Stimulated activated CD4-positive, alpha-beta T cell treated with anti-CD3 and anti-CD28 coated beads, Interleukin-15, amount 100 ng/mL, for 1 hour (primary cell): ENCODE measurements around the gene HSH2D.
"Not testable (repeated sequence)": the region's sequence is repeated elsewhere in the genome, so short reads cannot be mapped to it uniquely, and the experiment has no call there.

ENCODE experiments used
- DNase-seq, 2 donors: peaks; one replicate each; pipeline ENCODE4 v3.0.0-alpha.2; 2020; ENCODE audit warnings: low read depth in 1 of 2, low spot score in 1 of 2

The HSH2D gene

GRCh38 chr19:16119075-16119857 lies 24.2 kb upstream of the HSH2D start:
- not testable (repeated sequence) for DNase-seq

- DNase-seq: no peak
Observed at GRCh38 chr19:16121141-16121540, 22.3 kb upstream of the HSH2D start.

GRCh38 chr19:16121967-16122366 lies 21.5 kb upstream of the HSH2D start:
- no peak for DNase-seq

- DNase-seq: no peak
Observed at GRCh38 chr19:16124953-16125352, 18.5 kb upstream of the HSH2D start.

GRCh38 chr19:16125737-16126495 lies 17.6 kb upstream of the HSH2D start:
- DNase-seq: no peak

- DNase-seq: no peak
Observed at GRCh38 chr19:16127080-16127479, 16.4 kb upstream of the HSH2D start.

GRCh38 chr19:16127776-16128371 lies 15.6 kb upstream of the HSH2D start:
- no peak for DNase-seq

- no peak for DNase-seq
Observed at GRCh38 chr19:16131648-16132047, 11.8 kb upstream of the HSH2D start.

GRCh38 chr19:16133818-16134217 lies 9.7 kb upstream of the HSH2D start:
- DNase-seq: no peak

- DNase-seq: no peak
Observed at GRCh38 chr19:16134510-16134909, 9.0 kb upstream of the HSH2D start.

- no peak for DNase-seq
Observed at GRCh38 chr19:16135430-16136127, 7.9 kb upstream of the HSH2D start.

- no peak for DNase-seq
Observed at GRCh38 chr19:16136185-16136999, 7.1 kb upstream of the HSH2D start.

- DNase-seq: no peak
Observed at GRCh38 chr19:16139752-16140151, 3.7 kb upstream of the HSH2D start.

- no peak for DNase-seq
Observed at GRCh38 chr19:16141043-16141442, 2.4 kb upstream of the HSH2D start.

- DNase-seq: no peak
Observed at GRCh38 chr19:16142032-16142580, 1.4 kb upstream of the HSH2D start.

- DNase-seq: no peak
Observed at GRCh38 chr19:16144216-16144581, 714 bp downstream of the HSH2D start.

- no peak for DNase-seq
Observed at GRCh38 chr19:16146112-16146511, 2.6 kb downstream of the HSH2D start.

GRCh38 chr19:16148443-16149229 lies 5.2 kb downstream of the HSH2D start:
- DNase-seq: no peak

- DNase-seq: no peak
Observed at GRCh38 chr19:16153582-16154336, 10.3 kb downstream of the HSH2D start.
